K562 (cell line): ENCODE results near the gene ARHGAP15. TPM values are rescaled to one million over a fixed set of nuclear protein-coding genes. Genes with fewer than 3 reads are reported as not detected.

ENCODE experiments used
- ATAC-seq: fragments of 200-7000 bp; cut with Tn5 transposase; 3 replicates; pipeline ENCODE4 v1.9.1; 2020; ENCODE audit warnings: moderate library complexity
- BruUV-seq: library from RNA; stranded (reverse); fragments of 400-500 nt; replicated peaks from 2 replicates; lab custom pipeline; 2021; lab: Mats Ljungman, UMichigan
- CTCF ChIA-PET: fragments of 300-600 bp; formaldehyde crosslinking; extraction: SDS; loops from one replicate; lab custom pipeline; 2021; ENCODE audit warnings: low intra/inter-chr PET ratio; lab: Yijun Ruan, JAX
- POLR2A ChIA-PET: fragments of 300-600, 350-650 bp; sonication (Branson Sonifier 250); formaldehyde crosslinking; extraction: SDS; loops from one replicate; lab custom pipeline; 2021; ENCODE audit warnings: antibody characterized with exemption, inconsistent platforms; lab: Yijun Ruan, JAX
- DNase-seq, 4 experiments: peaks; one replicate each; pipeline versions ENCODE4 v3.0.0 to v3.0.0-alpha.2; 2011 to 2018; ENCODE audit warnings: low spot score in 3 of 4, mixed read lengths in 3 of 4; ENCODE audit errors: extremely low read depth in 1 of 4
- FAIRE-seq: peaks from 2 replicates; lab custom pipeline; 2011; peaks lifted over from hg19 to GRCh38; lab: Jason Lieb, UNC
- H2AFZ ChIP-seq: 2 replicates; pipeline ENCODE4 v1.6.0; 2011; ENCODE audit warnings: low read depth, low read length, control low read depth, inconsistent platforms
- H3K27ac ChIP-seq: fragments of 200-600 bp; 3 replicates; pipeline ENCODE4 v1.8.0; 2011; ENCODE audit warnings: low read depth, mild to moderate bottlenecking, control low read depth, inconsistent platforms, low read length, moderate library complexity, mixed read lengths; ENCODE audit errors: extremely low read depth
- H3K27me3 ChIP-seq, 2 experiments: fragments of 300-600 bp in 1 of 2; 2 replicates in 1 of 2; 3 replicates in 1 of 2; pipeline versions ENCODE4 v1.6.0 to v1.8.0; 2011; ENCODE audit warnings: inconsistent platforms in 2 of 2, low read length in 2 of 2, mild to moderate bottlenecking in 1 of 2, mixed read lengths in 1 of 2, moderate library complexity in 1 of 2; ENCODE audit not compliant: control insufficient read depth in 2 of 2, insufficient read depth in 2 of 2
- H3K36me3 ChIP-seq: fragments of 300-600 bp; 3 replicates; pipeline ENCODE4 v1.8.0; 2011; ENCODE audit warnings: mild to moderate bottlenecking, low read length, inconsistent platforms; ENCODE audit not compliant: control insufficient read depth, insufficient read depth
- H3K4me1 ChIP-seq, 2 experiments: fragments of 200-600 bp in 1 of 2; replicated peaks in 1 of 2; 2 replicates in 1 of 2; 3 replicates in 1 of 2; pipeline versions ENCODE4 v1.5.1 to v1.8.0; 2011; ENCODE audit warnings: inconsistent platforms in 2 of 2, low read length in 2 of 2, mild to moderate bottlenecking in 1 of 2, mixed read lengths in 1 of 2, moderate library complexity in 1 of 2; ENCODE audit not compliant: control insufficient read depth in 2 of 2, insufficient read depth in 2 of 2
- H3K4me2 ChIP-seq: 2 replicates; pipeline ENCODE4 v1.6.1; 2011; ENCODE audit warnings: low read length, control low read depth, inconsistent platforms, mixed read lengths; ENCODE audit not compliant: insufficient read depth
- H3K4me3 ChIP-seq: fragments of 200-600 bp; sonication (generic), shearing (Covaris generic); 2 replicates; pipeline ENCODE4 v1.5.1; 2016; ENCODE audit warnings: control low read depth, inconsistent platforms
- H3K79me2 ChIP-seq: fragments of 200-600 bp; 3 replicates; pipeline ENCODE4 v1.8.0; 2011; ENCODE audit warnings: low read length, inconsistent platforms; ENCODE audit not compliant: control insufficient read depth, insufficient read depth
- H3K9ac ChIP-seq, 2 experiments: 2 replicates each; pipeline versions ENCODE4 v1.6.0 to v1.6.1; 2011; ENCODE audit warnings: low read depth in 2 of 2, low read length in 2 of 2, control low read depth in 1 of 2, inconsistent platforms in 1 of 2, mild to moderate bottlenecking in 1 of 2, mixed read lengths in 1 of 2; ENCODE audit not compliant: insufficient read depth in 1 of 2
- H3K9me1 ChIP-seq: one replicate; pipeline ENCODE4 v1.6.0; 2011; ENCODE audit warnings: inconsistent platforms, mild to moderate bottlenecking, low read length, moderate library complexity; ENCODE audit not compliant: control insufficient read depth, insufficient read depth
- H3K9me3 ChIP-seq: replicated peaks from 2 replicates; pipeline ENCODE4 v1.5.1; 2011; ENCODE audit warnings: low read depth, low read length, inconsistent platforms; ENCODE audit not compliant: control insufficient read depth, insufficient read depth
- H4K20me1 ChIP-seq: replicated peaks from 2 replicates; pipeline ENCODE4 v1.6.1; 2011; ENCODE audit warnings: low read length, inconsistent platforms, mixed read lengths; ENCODE audit not compliant: control insufficient read depth, insufficient read depth
- E2F4 ChIP-seq: sonication (generic); formaldehyde crosslinking; IDR thresholded peaks from 2 replicates; pipeline ENCODE4 v1.8.0; 2022; ENCODE audit warnings: mild to moderate bottlenecking, low read depth, missing genetic modification reagents
- E2F5 ChIP-seq: sonication (generic); formaldehyde crosslinking; IDR thresholded peaks from 2 replicates; pipeline ENCODE4 v1.8.0; 2022; ENCODE audit warnings: mild to moderate bottlenecking, missing genetic modification reagents
- ELF2 ChIP-seq: fragments of 250-450 bp; sonication (Bioruptor Pico); IDR thresholded peaks from 2 replicates; pipeline ENCODE4 v1.5.0; 2021; ENCODE audit warnings: mild to moderate bottlenecking
- FOXA1 ChIP-seq: fragments of 450-650 bp; IDR thresholded peaks from 2 replicates; pipeline ENCODE4 v1.6.1; 2016; ENCODE audit warnings: mild to moderate bottlenecking, borderline replicate concordance
- FOXJ2 ChIP-seq: fragments of 200-800 bp; sonication (Bioruptor generic); IDR thresholded peaks from 2 replicates; pipeline ENCODE4 v1.6.1; 2016; ENCODE audit warnings: missing genetic modification characterization, missing compliant biosample characterization
- GABPA ChIP-seq: fragments of 200-800 bp; sonication (Bioruptor generic); conservative IDR thresholded peaks from 2 replicates; pipeline ENCODE4 v1.6.1; 2016; ENCODE audit warnings: low read depth, missing genetic modification characterization, missing compliant biosample characterization
- HMG20B ChIP-seq: fragments of 250-450 bp; sonication (Bioruptor Pico); IDR thresholded peaks from 2 replicates; pipeline ENCODE4 v1.5.0; 2021; ENCODE audit warnings: mild to moderate bottlenecking
- KLF10 ChIP-seq: fragments of 250-450 bp; sonication (Bioruptor Pico); IDR thresholded peaks from 2 replicates; pipeline ENCODE4 v1.6.1; 2021; ENCODE audit warnings: matching md5 sums
- MXI1 ChIP-seq: IDR thresholded peaks from 2 replicates; pipeline ENCODE4 v1.6.1; 2011; ENCODE audit warnings: low read depth, mild to moderate bottlenecking, improper control_type of control experiment, low read length
- NR4A1 ChIP-seq, 2 experiments: fragments of 250-450 bp in 1 of 2; fragments of 450-650 bp in 1 of 2; sonication (Bioruptor Pico) in 1 of 2; IDR thresholded peaks; 2 replicates each; pipeline versions ENCODE4 v1.4.0 to v1.6.1; 2016 to 2020; ENCODE audit warnings: mild to moderate bottlenecking in 2 of 2, missing compliant biosample characterization in 1 of 2, missing genetic modification characterization in 1 of 2, moderate library complexity in 1 of 2
- PML ChIP-seq: IDR thresholded peaks from 2 replicates; pipeline ENCODE4 v1.6.1; 2012; ENCODE audit warnings: low read length, inconsistent platforms
- RBM14 ChIP-seq: fragments of 200-400 bp; formaldehyde crosslinking; IDR thresholded peaks from 2 replicates; pipeline ENCODE4 v1.6.1; 2018; ENCODE audit warnings: low read depth, mild to moderate bottlenecking, low read length, moderate library complexity, borderline replicate concordance; ENCODE audit not compliant: insufficient read depth
- SMAD1 ChIP-seq: fragments of 150-350 bp; IDR thresholded peaks from 2 replicates; pipeline ENCODE4 v1.6.1; 2014; ENCODE audit warnings: low read length, low read depth; ENCODE audit not compliant: partially characterized antibody
- SMARCB1 ChIP-seq: IDR thresholded peaks from 2 replicates; pipeline ENCODE4 v1.6.1; 2011; ENCODE audit warnings: improper control_type of control experiment, low read depth; ENCODE audit not compliant: insufficient read length
- ZNF324 ChIP-seq: fragments of 250-450 bp; sonication (Bioruptor Pico); IDR thresholded peaks from 2 replicates; pipeline ENCODE4 v1.4.0; 2020; ENCODE audit warnings: mild to moderate bottlenecking
- ZNF41 ChIP-seq: fragments of 250-450 bp; sonication (Bioruptor Pico); conservative IDR thresholded peaks from 2 replicates; pipeline ENCODE4 v1.4.0; 2020; ENCODE audit warnings: mild to moderate bottlenecking
- ZNF436 ChIP-seq: fragments of 250-450, 450-650 bp; sonication (Bioruptor Pico); formaldehyde crosslinking; IDR thresholded peaks from 2 replicates; pipeline ENCODE4 v1.7.0; 2020; ENCODE audit warnings: mild to moderate bottlenecking
- ZNF512 ChIP-seq: IDR thresholded peaks from 2 replicates; pipeline ENCODE4 v1.6.1; 2016; ENCODE audit warnings: missing genetic modification characterization, missing compliant biosample characterization
- ZNF77 ChIP-seq: fragments of 250-450 bp; sonication (Bioruptor Pico); IDR thresholded peaks from 2 replicates; pipeline ENCODE4 v1.5.0; 2020
- WGBS: fragments of 100-300 bp; shearing (Covaris generic); methylation state at CpG from one replicate; pipeline ENCODE4 v1.1.6; 2016; ENCODE audit warnings: low coverage, mixed read lengths; ENCODE audit not compliant: insufficient coverage; ENCODE audit errors: missing lambda C conversion rate; 5-methylcytosine and 5-hydroxymethylcytosine counted together
- in situ Hi-C: fragments of 300-500 bp; cut with MboI; formaldehyde crosslinking; loops from 4 replicates; pipeline ENCODE4 v1.15.0; 2018; ENCODE audit warnings: inconsistent platforms, mixed read lengths
- intact Hi-C: fragments of 100-400 bp; cut with micrococcal nuclease; formaldehyde crosslinking; loops from 2 replicates; pipeline ENCODE4 v1.14.2; 2022
- polyA plus RNA-seq, 8 experiments: library from polyadenylated mRNA; depleted of rRNA in 4 of 8; stranded (reverse) in 5 of 8; unstranded in 3 of 8; fragments of >200 nt; fragmentation: Nextera tagmentation in 2 of 8; fragmentation: Illumina TruSeq in 1 of 8; extraction: Ambion mirVana in 2 of 8; extraction: Trizol in 1 of 8; gene quantifications; 2 replicates each; pipeline versions ENCODE4 v1.2.1 to v1.2.3, GENCODE V29; 2011 to 2014; ENCODE audit warnings: inconsistent platforms in 1 of 8, missing spikeins in 1 of 8
- total RNA-seq, 7 experiments: library from RNA; depleted of rRNA in 6 of 7; stranded (reverse); fragments of >200 nt in 6 of 7; fragmentation: Illumina TruSeq in 2 of 7; extraction: Trizol in 2 of 7; gene quantifications; 2 replicates each; pipeline versions ENCODE4 v1.2.1 to v1.2.3, GENCODE V29; 2011 to 2021; ENCODE audit warnings: low replicate concordance in 1 of 7

The ARHGAP15 gene
- total and polyA plus RNA-seq, 9 of the 15 experiments (the other 6 are each of a cell fraction or from before 2014, with no cell fraction given), result 1.5 to 17.9 (median 7.9) TPM

GRCh38 chr2:143635936-143636335 is 506.7 kb downstream of the ARHGAP15 start:
- H3K9me3 ChIP-seq, result no peaks in the 10 kb centered on the region
- H3K36me3 ChIP-seq, result no peaks in the 10 kb centered on the region
- ATAC-seq (no peak), FAIRE-seq (no peak), DNase-seq (no peak)
- intact Hi-C loops (no loop called here), in situ Hi-C loops (no loop called here)
- ChIA-PET CTCF (no interaction called here), POLR2A (no interaction called here)
- no peak overlapping the region for H2AFZ ChIP-seq
- 28% methylated on average over 2 of the region's 2 CpGs for WGBS
- no peaks in the 10 kb centered on the region for H3K79me2 ChIP-seq
- no TSS peak for BruUV-seq
- TF ChIP-seq SMARCB1 (no peak), SMAD1 (no peak), KLF10 (CRISPR knock-in tag) (no peak), MXI1 (no peak), ELF2 (no peak), E2F4 (no peak), ZNF77 (no peak), ZNF41 (no peak), PML (no peak), GABPA (tag) (no peak), NR4A1 (CRISPR knock-in tag; IDR thresholded peaks at IDR 0.05) (no peak), NR4A1 (tag; IDR thresholded peaks at IDR 0.05) (no peak), E2F5 (CRISPR knock-in tag) (no peak), FOXJ2 (tag) (no peak), ZNF324 (CRISPR knock-in tag) (no peak), ZNF512 (tag) (no peak), RBM14 (no peak), ZNF436 (no peak), FOXA1 (no peak), HMG20B (CRISPR knock-in tag) (no peak)
- no peak overlapping the region for H3K4me3 ChIP-seq
- no peak overlapping the region for H3K9ac ChIP-seq
- no peaks in the 10 kb centered on the region for H4K20me1 ChIP-seq
- no peaks in the 10 kb centered on the region for H3K27me3 ChIP-seq
- H3K9me1 ChIP-seq, result no peaks in the 10 kb centered on the region
- H3K4me2 ChIP-seq, result no peak overlapping the region
- no peaks in the 10 kb centered on the region for H3K4me1 ChIP-seq
- H3K27ac ChIP-seq, result no peak overlapping the region
